Neural progenitor cell (in vitro differentiated cells): ENCODE measurements around the gene FAM53C. TPM values are rescaled to one million over a fixed set of nuclear protein-coding genes. Genes with fewer than 3 reads are reported as not detected.
"Not testable (repeated sequence)": the region's sequence is repeated elsewhere in the genome, so short reads cannot be mapped to it uniquely, and the experiment has no call there.

Experiments used
- DNase-seq: peaks from one replicate; pipeline ENCODE4 v3.0.0-alpha.2; 2016; ENCODE audit warnings: low spot score
- H2AFZ ChIP-seq: fragments of 200-600 bp; sonication (generic); replicated peaks from 2 replicates; pipeline ENCODE4 v1.6.1; 2016; ENCODE audit warnings: antibody characterized with exemption
- H3F3A ChIP-seq: fragments of 200-600 bp; sonication (generic); 2 replicates; pipeline ENCODE4 v1.6.1; 2016; ENCODE audit warnings: antibody characterized with exemption, low read depth
- H3K27ac ChIP-seq: fragments of 200-600 bp; sonication (generic); 2 replicates; pipeline ENCODE4 v1.5.1; 2016; ENCODE audit warnings: mild to moderate bottlenecking
- H3K27me3 ChIP-seq: fragments of 200-600 bp; sonication (generic); 2 replicates; pipeline ENCODE4 v1.6.1; 2016; ENCODE audit warnings: mild to moderate bottlenecking, moderate library complexity
- H3K36me3 ChIP-seq: fragments of 200-600 bp; sonication (generic); 2 replicates; pipeline ENCODE4 v1.5.1; 2016
- H3K4me1 ChIP-seq: fragments of 200-600 bp; sonication (generic); 2 replicates; pipeline ENCODE4 v1.6.1; 2016; ENCODE audit warnings: mixed run types
- H3K4me2 ChIP-seq: fragments of 200-600 bp; sonication (generic); 2 replicates; pipeline ENCODE4 v1.6.1; 2016
- H3K4me3 ChIP-seq: fragments of 200-600 bp; sonication (generic); 2 replicates; pipeline ENCODE4 v1.5.1; 2016
- H3K79me2 ChIP-seq: fragments of 200-600 bp; sonication (generic); 2 replicates; pipeline ENCODE4 v1.6.1; 2016; ENCODE audit warnings: low read depth
- H3K9ac ChIP-seq: fragments of 200-600 bp; sonication (generic); 2 replicates; pipeline ENCODE4 v1.6.1; 2016
- H3K9me3 ChIP-seq: fragments of 200-600 bp; sonication (generic); 2 replicates; pipeline ENCODE4 v1.5.1; 2016; ENCODE audit warnings: low read depth
- H4K20me1 ChIP-seq: fragments of 200-600 bp; sonication (generic); 2 replicates; pipeline ENCODE4 v1.6.1; 2016; ENCODE audit warnings: low read depth
- H3K27ac Mint-ChIP-seq: 3 replicates; pipeline ENCODE4 v1.8.0; 2021; ENCODE audit warnings: mixed read lengths
- H3K27me3 Mint-ChIP-seq: 2 replicates; pipeline ENCODE4 v1.8.0; 2022; ENCODE audit warnings: low read depth, mild to moderate bottlenecking, inconsistent platforms, moderate library complexity, mixed read lengths; ENCODE audit not compliant: insufficient read depth
- H3K36me3 Mint-ChIP-seq: 3 replicates; pipeline ENCODE4 v1.8.0; 2021; ENCODE audit warnings: mixed read lengths
- H3K4me1 Mint-ChIP-seq: 3 replicates; pipeline ENCODE4 v1.8.0; 2021; ENCODE audit warnings: mixed read lengths
- H3K4me3 Mint-ChIP-seq: 3 replicates; pipeline ENCODE4 v1.8.0; 2021; ENCODE audit warnings: mild to moderate bottlenecking, moderate library complexity, mixed read lengths
- H3K9me3 Mint-ChIP-seq: 3 replicates; pipeline ENCODE4 v1.8.0; 2020; ENCODE audit warnings: mixed read lengths
- CTCF ChIP-seq: fragments of 200-600 bp; sonication (generic); IDR thresholded peaks from 2 replicates; pipeline ENCODE4 v1.5.1; 2017; ENCODE audit warnings: antibody characterized with exemption, mild to moderate bottlenecking
- EZH2 ChIP-seq: fragments of 200-600 bp; sonication (generic); IDR thresholded peaks from 2 replicates; pipeline ENCODE4 v1.6.1; 2017; ENCODE audit warnings: antibody characterized with exemption, mild to moderate bottlenecking, moderate library complexity
- EZH2phosphoT487 ChIP-seq: fragments of 200-600 bp; sonication (generic); IDR thresholded peaks from 2 replicates; pipeline ENCODE4 v1.6.1; 2017; ENCODE audit warnings: antibody characterized with exemption
- total RNA-seq: library from RNA; depleted of rRNA; stranded (reverse); fragments of >200 nt; gene quantifications from 2 replicates; pipeline ENCODE4 v1.2.3, GENCODE V29; 2015; ENCODE audit warnings: low replicate concordance

The FAM53C gene
- total RNA-seq, 1 donor from 2014 or later, result 68.0 TPM

GRCh38 chr5:138385660-138386059, 47.6 kb downstream of the FAM53C start:
- no peaks in the 10 kb centered on the region for H3K4me1 Mint-ChIP-seq
- Histone ChIP-seq H3F3A (no peaks in the 10 kb centered on the region), H2AFZ (no peak overlapping the region), H3K27ac (no peak overlapping the region), H3K79me2 (no peaks in the 10 kb centered on the region), H3K27me3 (no peaks in the 10 kb centered on the region), H3K9me3 (no peaks in the 10 kb centered on the region), H3K4me3 (no peak overlapping the region), H3K4me2 (no peak overlapping the region), H3K36me3 (peaks cover 26% of the 10 kb centered on the region), H4K20me1 (no peaks in the 10 kb centered on the region), H3K9ac (no peak overlapping the region), H3K4me1 (no peaks in the 10 kb centered on the region)
- no peaks in the 10 kb centered on the region for H3K27me3 Mint-ChIP-seq
- TF ChIP-seq EZH2 (no peak), EZH2phosphoT487 (no peak), CTCF (no peak)
- DNase-seq, result no peak
- no peaks in the 10 kb centered on the region for H3K9me3 Mint-ChIP-seq
- H3K36me3 Mint-ChIP-seq, result peaks cover 27% of the 10 kb centered on the region
- H3K27ac Mint-ChIP-seq, result no peak overlapping the region
- H3K4me3 Mint-ChIP-seq, result no peak overlapping the region

- no peaks in the 10 kb centered on the region for H3K27me3 ChIP-seq
- H3F3A ChIP-seq, result no peaks in the 10 kb centered on the region
- no peak overlapping the region for H3K4me2 ChIP-seq
- Mint-ChIP-seq H3K36me3 (peaks cover 30% of the 10 kb centered on the region), H3K4me3 (no peak overlapping the region), H3K27ac (no peak overlapping the region), H3K4me1 (no peaks in the 10 kb centered on the region), H3K9me3 (no peaks in the 10 kb centered on the region), H3K27me3 (no peaks in the 10 kb centered on the region)
- H3K4me3 ChIP-seq, result no peak overlapping the region
- no peak for TF ChIP-seq EZH2
- no peaks in the 10 kb centered on the region for H3K79me2 ChIP-seq
- H3K9ac ChIP-seq, result no peak overlapping the region
- DNase-seq, result no peak
- H3K27ac ChIP-seq, result no peak overlapping the region
- no peaks in the 10 kb centered on the region for H3K9me3 ChIP-seq
- H3K4me1 ChIP-seq, result no peaks in the 10 kb centered on the region
- H3K36me3 ChIP-seq, result peaks cover 24% of the 10 kb centered on the region
- H4K20me1 ChIP-seq, result no peaks in the 10 kb centered on the region
- H2AFZ ChIP-seq, result no peak overlapping the region
These were observed 48.2 kb downstream of the FAM53C start for GRCh38 chr5:138386290-138386689.

GRCh38 chr5:138389332-138389731, 51.3 kb downstream of the FAM53C start:
- peaks cover 32% of the 10 kb centered on the region for H3K36me3 Mint-ChIP-seq
- H3K27ac ChIP-seq, result no peak overlapping the region
- no peaks in the 10 kb centered on the region for H3K79me2 ChIP-seq

GRCh38 chr5:138389911-138390310, 51.8 kb downstream of the FAM53C start:
- not testable (repeated sequence) for H2AFZ ChIP-seq, H3K27me3 ChIP-seq, H4K20me1 ChIP-seq, H3K4me1 ChIP-seq, H3K4me2 ChIP-seq, H3F3A ChIP-seq, H3K9ac ChIP-seq, H3K4me3 ChIP-seq, H3K27me3 Mint-ChIP-seq, DNase-seq, H3K9me3 ChIP-seq, H3K27ac Mint-ChIP-seq, H3K79me2 ChIP-seq, H3K4me3 Mint-ChIP-seq, H3K27ac ChIP-seq, H3K9me3 Mint-ChIP-seq, H3K4me1 Mint-ChIP-seq
- H3K36me3 ChIP-seq, result peaks cover 18% of the 10 kb centered on the region
- H3K36me3 Mint-ChIP-seq, result peaks cover 36% of the 10 kb centered on the region

More at GRCh38 chr5:138389332-138389731, 51.3 kb downstream of the FAM53C start:
- Mint-ChIP-seq H3K4me3 (no peak overlapping the region), H3K27ac (no peak overlapping the region), H3K4me1 (no peaks in the 10 kb centered on the region), H3K27me3 (no peaks in the 10 kb centered on the region), H3K9me3 (no peaks in the 10 kb centered on the region)
- H3K4me3 ChIP-seq, result no peak overlapping the region
- no peak for DNase-seq
- no peaks in the 10 kb centered on the region for H3K4me1 ChIP-seq
- H3K36me3 ChIP-seq, result peaks cover 18% of the 10 kb centered on the region
- H4K20me1 ChIP-seq, result no peaks in the 10 kb centered on the region
- no peaks in the 10 kb centered on the region for H3K27me3 ChIP-seq
- no peak overlapping the region for H2AFZ ChIP-seq
- no peak overlapping the region for H3K4me2 ChIP-seq
- H3K9ac ChIP-seq, result no peak overlapping the region
- no peaks in the 10 kb centered on the region for H3F3A ChIP-seq
- TF ChIP-seq CTCF (no peak), EZH2 (no peak), EZH2phosphoT487 (no peak)
- H3K9me3 ChIP-seq, result no peaks in the 10 kb centered on the region
